Ishikawa (cell line): ENCODE measurements around the gene SERINC3.

Source experiments
- CEBPB ChIP-seq: IDR thresholded peaks from 2 replicates; pipeline ENCODE4 v1.6.1; 2012
- CREB1 ChIP-seq: IDR thresholded peaks from 2 replicates; pipeline ENCODE4 v1.6.1; 2012; ENCODE audit warnings: low read depth
- EGR1 ChIP-seq: IDR thresholded peaks from 2 replicates; pipeline ENCODE4 v1.6.1; 2012
- EP300 ChIP-seq: IDR thresholded peaks from 2 replicates; pipeline ENCODE4 v1.6.1; 2012; ENCODE audit warnings: borderline replicate concordance
- FOXM1 ChIP-seq: IDR thresholded peaks from 2 replicates; pipeline ENCODE4 v1.6.1; 2012; ENCODE audit warnings: low read depth, borderline replicate concordance
- MAX ChIP-seq: IDR thresholded peaks from 2 replicates; pipeline ENCODE4 v1.6.1; 2012
- NFIC ChIP-seq: IDR thresholded peaks from 2 replicates; pipeline ENCODE4 v1.6.1; 2012
- RAD21 ChIP-seq: IDR thresholded peaks from 2 replicates; pipeline ENCODE4 v1.6.1; 2012; ENCODE audit warnings: low read depth
- TAF1 ChIP-seq: IDR thresholded peaks from 2 replicates; pipeline ENCODE4 v1.6.1; 2012; ENCODE audit warnings: low read depth, mild to moderate bottlenecking
- TCF12 ChIP-seq: IDR thresholded peaks from 2 replicates; pipeline ENCODE4 v1.6.1; 2012; ENCODE audit warnings: low read depth
- TEAD4 ChIP-seq: IDR thresholded peaks from 2 replicates; pipeline ENCODE4 v1.6.1; 2012
- YY1 ChIP-seq: IDR thresholded peaks from 2 replicates; pipeline ENCODE4 v1.6.1; 2012; ENCODE audit warnings: low read depth
- ZBTB7A ChIP-seq: IDR thresholded peaks from 2 replicates; pipeline ENCODE4 v1.6.1; 2012; ENCODE audit warnings: low read depth
- TF ChIP-seq, protein P1 (sequence below): IDR thresholded peaks from 2 replicates; pipeline ENCODE4 v1.6.1; 2012
- TF ChIP-seq, protein P2 (sequence below): IDR thresholded peaks from 2 replicates; pipeline ENCODE4 v1.6.1; 2012; ENCODE audit warnings: low read depth, mild to moderate bottlenecking

The SERINC3 gene

DNA sequence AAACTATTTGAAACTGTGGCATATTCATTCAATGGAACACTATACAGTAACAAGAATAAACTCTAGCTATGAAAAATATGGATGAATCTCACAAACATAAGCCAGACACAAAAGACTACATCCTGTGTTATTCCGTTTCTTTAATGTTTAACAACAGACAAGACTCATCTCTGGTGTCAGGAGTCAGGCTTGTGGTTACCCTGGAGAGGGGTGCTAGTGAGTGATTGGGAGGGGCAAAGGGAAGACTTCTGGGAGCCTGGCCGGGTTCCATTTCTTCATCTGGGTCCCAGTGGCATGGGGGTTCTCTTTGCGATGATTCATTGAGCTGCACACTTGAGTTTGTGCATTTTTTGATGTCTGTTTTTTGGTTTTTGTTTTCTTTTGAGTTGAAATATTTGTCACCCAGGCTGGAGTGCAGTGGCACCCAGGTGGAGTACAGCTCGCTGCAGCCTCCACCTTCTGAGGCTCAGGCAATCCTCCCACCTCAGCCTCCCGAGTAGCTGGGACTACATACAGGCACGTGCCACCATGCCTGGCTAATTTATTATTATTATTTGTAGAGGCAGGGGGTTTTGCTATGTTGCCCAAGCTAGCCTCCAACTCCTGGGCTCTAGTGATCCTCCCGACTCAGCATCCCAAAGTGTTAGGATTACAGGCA is 67.4 kb downstream of the SERINC3 start:
- TF ChIP-seq MAX: no peak

DNA sequence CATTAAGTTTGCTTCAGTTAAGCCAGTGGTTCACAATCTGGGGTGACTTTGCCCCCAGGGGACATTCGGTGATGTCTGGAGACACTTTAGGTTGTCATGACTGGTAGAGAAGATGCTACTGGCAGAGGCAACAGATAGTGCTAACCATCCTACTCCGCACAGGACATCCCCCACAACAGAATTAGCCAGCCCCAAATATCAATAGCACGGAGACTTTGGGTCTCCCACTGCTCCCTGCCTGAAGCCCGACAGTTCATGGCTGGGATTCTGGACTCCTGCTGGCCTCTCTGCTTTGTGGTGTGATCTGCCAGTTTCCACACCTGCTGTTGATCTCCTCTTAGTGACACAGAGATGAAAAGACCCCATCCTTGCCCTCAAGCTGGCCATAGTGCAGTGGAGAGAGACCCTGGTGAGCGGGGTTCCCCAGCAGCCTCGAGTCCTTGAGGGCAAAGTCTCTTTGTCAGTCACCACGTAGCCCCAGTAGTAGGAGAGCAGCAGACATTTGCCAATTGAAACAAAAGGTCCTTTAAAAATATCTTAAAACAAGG is 70.9 kb downstream of the SERINC3 start:
- TF ChIP-seq TEAD4 (no peak), CEBPB (no peak), CREB1 (no peak), MAX (no peak), EP300 (no peak), NFIC (no peak), EGR1 (no peak), TAF1 (no peak), RAD21 (no peak), ZBTB7A (no peak), FOXM1 (no peak), TCF12 (no peak), YY1 (no peak)
- TF ChIP-seq, protein P1, sequence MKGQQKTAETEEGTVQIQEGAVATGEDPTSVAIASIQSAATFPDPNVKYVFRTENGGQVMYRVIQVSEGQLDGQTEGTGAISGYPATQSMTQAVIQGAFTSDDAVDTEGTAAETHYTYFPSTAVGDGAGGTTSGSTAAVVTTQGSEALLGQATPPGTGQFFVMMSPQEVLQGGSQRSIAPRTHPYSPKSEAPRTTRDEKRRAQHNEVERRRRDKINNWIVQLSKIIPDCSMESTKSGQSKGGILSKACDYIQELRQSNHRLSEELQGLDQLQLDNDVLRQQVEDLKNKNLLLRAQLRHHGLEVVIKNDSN: no peak
- TF ChIP-seq, protein P2, sequence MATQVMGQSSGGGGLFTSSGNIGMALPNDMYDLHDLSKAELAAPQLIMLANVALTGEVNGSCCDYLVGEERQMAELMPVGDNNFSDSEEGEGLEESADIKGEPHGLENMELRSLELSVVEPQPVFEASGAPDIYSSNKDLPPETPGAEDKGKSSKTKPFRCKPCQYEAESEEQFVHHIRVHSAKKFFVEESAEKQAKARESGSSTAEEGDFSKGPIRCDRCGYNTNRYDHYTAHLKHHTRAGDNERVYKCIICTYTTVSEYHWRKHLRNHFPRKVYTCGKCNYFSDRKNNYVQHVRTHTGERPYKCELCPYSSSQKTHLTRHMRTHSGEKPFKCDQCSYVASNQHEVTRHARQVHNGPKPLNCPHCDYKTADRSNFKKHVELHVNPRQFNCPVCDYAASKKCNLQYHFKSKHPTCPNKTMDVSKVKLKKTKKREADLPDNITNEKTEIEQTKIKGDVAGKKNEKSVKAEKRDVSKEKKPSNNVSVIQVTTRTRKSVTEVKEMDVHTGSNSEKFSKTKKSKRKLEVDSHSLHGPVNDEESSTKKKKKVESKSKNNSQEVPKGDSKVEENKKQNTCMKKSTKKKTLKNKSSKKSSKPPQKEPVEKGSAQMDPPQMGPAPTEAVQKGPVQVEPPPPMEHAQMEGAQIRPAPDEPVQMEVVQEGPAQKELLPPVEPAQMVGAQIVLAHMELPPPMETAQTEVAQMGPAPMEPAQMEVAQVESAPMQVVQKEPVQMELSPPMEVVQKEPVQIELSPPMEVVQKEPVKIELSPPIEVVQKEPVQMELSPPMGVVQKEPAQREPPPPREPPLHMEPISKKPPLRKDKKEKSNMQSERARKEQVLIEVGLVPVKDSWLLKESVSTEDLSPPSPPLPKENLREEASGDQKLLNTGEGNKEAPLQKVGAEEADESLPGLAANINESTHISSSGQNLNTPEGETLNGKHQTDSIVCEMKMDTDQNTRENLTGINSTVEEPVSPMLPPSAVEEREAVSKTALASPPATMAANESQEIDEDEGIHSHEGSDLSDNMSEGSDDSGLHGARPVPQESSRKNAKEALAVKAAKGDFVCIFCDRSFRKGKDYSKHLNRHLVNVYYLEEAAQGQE: no peak

DNA sequence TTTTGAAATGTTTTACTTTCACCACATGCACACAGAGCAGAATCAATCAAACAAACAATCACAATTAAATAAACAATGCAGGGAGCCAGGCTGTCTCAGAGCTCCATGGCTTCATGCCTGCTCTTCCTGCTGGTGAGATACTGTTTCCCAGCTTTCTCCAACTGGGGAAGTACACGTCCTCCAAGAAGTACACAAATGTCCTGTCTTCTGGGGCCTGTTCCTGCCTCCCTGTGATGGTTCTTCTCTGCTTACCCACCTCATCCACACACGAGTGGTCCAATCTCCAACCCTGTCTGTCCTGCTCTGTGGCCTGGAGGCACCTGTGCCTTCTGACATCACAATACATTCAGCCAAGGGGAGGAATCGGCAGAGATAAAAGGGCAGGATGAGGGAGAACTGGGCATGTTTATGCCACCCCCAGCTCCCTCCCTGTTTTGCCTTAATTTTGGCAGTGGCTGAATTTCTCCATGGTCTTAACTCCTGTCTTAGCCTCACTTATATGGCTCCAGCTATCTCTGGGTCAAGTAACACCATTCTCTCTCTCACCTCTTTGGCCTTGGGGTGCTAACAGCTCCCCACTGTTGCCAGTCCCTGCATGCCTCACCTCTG is 71.5 kb downstream of the SERINC3 start:
- no peak for TF ChIP-seq NFIC
- TF ChIP-seq TAF1: no peak

- no peak for TF ChIP-seq TEAD4
- no peak for TF ChIP-seq FOXM1
- no peak for TF ChIP-seq MAX
- no peak for TF ChIP-seq ZBTB7A
- TF ChIP-seq EP300: no peak
- no peak for TF ChIP-seq RAD21
- no peak for TF ChIP-seq NFIC
- TF ChIP-seq TCF12: no peak
- TF ChIP-seq EGR1: no peak
- TF ChIP-seq CREB1: no peak
- no peak for TF ChIP-seq TAF1
- TF ChIP-seq, protein P2: no peak
- no peak for TF ChIP-seq CEBPB
- TF ChIP-seq YY1: no peak
- TF ChIP-seq, protein P1: no peak
These were observed 72.0 kb downstream of the SERINC3 start for GRCh38 chr20:44449864-44450263.

- TF ChIP-seq, protein P1: no peak
- TF ChIP-seq RAD21 (peak; percentile 33; the same call in 1 of the 2 replicates), YY1 (no peak), FOXM1 (no peak), TAF1 (no peak)
These were observed 72.9 kb downstream of the SERINC3 start for GRCh38 chr20:44448753-44449546.
